Ishikawa (cell line): Measurements from ENCODE around the gene GLIS2.

Source experiments
- CEBPB ChIP-seq: IDR thresholded peaks from 2 replicates; pipeline ENCODE4 v1.6.1; 2012
- CREB1 ChIP-seq: IDR thresholded peaks from 2 replicates; pipeline ENCODE4 v1.6.1; 2012; ENCODE audit warnings: low read depth
- EGR1 ChIP-seq: IDR thresholded peaks from 2 replicates; pipeline ENCODE4 v1.6.1; 2012
- EP300 ChIP-seq: IDR thresholded peaks from 2 replicates; pipeline ENCODE4 v1.6.1; 2012; ENCODE audit warnings: borderline replicate concordance
- FOXM1 ChIP-seq: IDR thresholded peaks from 2 replicates; pipeline ENCODE4 v1.6.1; 2012; ENCODE audit warnings: low read depth, borderline replicate concordance
- MAX ChIP-seq: IDR thresholded peaks from 2 replicates; pipeline ENCODE4 v1.6.1; 2012
- NFIC ChIP-seq: IDR thresholded peaks from 2 replicates; pipeline ENCODE4 v1.6.1; 2012
- RAD21 ChIP-seq: IDR thresholded peaks from 2 replicates; pipeline ENCODE4 v1.6.1; 2012; ENCODE audit warnings: low read depth
- TAF1 ChIP-seq: IDR thresholded peaks from 2 replicates; pipeline ENCODE4 v1.6.1; 2012; ENCODE audit warnings: low read depth, mild to moderate bottlenecking
- TCF12 ChIP-seq: IDR thresholded peaks from 2 replicates; pipeline ENCODE4 v1.6.1; 2012; ENCODE audit warnings: low read depth
- TEAD4 ChIP-seq: IDR thresholded peaks from 2 replicates; pipeline ENCODE4 v1.6.1; 2012
- USF1 ChIP-seq: IDR thresholded peaks from 2 replicates; pipeline ENCODE4 v1.6.1; 2012
- YY1 ChIP-seq: IDR thresholded peaks from 2 replicates; pipeline ENCODE4 v1.6.1; 2012; ENCODE audit warnings: low read depth
- ZBTB7A ChIP-seq: IDR thresholded peaks from 2 replicates; pipeline ENCODE4 v1.6.1; 2012; ENCODE audit warnings: low read depth
- TF ChIP-seq, protein P1 (sequence below): IDR thresholded peaks from 2 replicates; pipeline ENCODE4 v1.6.1; 2012; ENCODE audit warnings: low read depth, mild to moderate bottlenecking

GLIS2 gene

GRCh38 chr16:4328046-4328781 is 12.3 kb downstream of the GLIS2 start:
- TF ChIP-seq RAD21 (no peak), EGR1 (no peak), TEAD4 (no peak), TCF12 (no peak), CEBPB (no peak), ZBTB7A (no peak), EP300 (no peak), CREB1 (no peak), USF1 (no peak), MAX (no peak), YY1 (no peak), NFIC (no peak), FOXM1 (no peak), TAF1 (no peak)
- TF ChIP-seq, protein P1, sequence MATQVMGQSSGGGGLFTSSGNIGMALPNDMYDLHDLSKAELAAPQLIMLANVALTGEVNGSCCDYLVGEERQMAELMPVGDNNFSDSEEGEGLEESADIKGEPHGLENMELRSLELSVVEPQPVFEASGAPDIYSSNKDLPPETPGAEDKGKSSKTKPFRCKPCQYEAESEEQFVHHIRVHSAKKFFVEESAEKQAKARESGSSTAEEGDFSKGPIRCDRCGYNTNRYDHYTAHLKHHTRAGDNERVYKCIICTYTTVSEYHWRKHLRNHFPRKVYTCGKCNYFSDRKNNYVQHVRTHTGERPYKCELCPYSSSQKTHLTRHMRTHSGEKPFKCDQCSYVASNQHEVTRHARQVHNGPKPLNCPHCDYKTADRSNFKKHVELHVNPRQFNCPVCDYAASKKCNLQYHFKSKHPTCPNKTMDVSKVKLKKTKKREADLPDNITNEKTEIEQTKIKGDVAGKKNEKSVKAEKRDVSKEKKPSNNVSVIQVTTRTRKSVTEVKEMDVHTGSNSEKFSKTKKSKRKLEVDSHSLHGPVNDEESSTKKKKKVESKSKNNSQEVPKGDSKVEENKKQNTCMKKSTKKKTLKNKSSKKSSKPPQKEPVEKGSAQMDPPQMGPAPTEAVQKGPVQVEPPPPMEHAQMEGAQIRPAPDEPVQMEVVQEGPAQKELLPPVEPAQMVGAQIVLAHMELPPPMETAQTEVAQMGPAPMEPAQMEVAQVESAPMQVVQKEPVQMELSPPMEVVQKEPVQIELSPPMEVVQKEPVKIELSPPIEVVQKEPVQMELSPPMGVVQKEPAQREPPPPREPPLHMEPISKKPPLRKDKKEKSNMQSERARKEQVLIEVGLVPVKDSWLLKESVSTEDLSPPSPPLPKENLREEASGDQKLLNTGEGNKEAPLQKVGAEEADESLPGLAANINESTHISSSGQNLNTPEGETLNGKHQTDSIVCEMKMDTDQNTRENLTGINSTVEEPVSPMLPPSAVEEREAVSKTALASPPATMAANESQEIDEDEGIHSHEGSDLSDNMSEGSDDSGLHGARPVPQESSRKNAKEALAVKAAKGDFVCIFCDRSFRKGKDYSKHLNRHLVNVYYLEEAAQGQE, result no peak

DNA sequence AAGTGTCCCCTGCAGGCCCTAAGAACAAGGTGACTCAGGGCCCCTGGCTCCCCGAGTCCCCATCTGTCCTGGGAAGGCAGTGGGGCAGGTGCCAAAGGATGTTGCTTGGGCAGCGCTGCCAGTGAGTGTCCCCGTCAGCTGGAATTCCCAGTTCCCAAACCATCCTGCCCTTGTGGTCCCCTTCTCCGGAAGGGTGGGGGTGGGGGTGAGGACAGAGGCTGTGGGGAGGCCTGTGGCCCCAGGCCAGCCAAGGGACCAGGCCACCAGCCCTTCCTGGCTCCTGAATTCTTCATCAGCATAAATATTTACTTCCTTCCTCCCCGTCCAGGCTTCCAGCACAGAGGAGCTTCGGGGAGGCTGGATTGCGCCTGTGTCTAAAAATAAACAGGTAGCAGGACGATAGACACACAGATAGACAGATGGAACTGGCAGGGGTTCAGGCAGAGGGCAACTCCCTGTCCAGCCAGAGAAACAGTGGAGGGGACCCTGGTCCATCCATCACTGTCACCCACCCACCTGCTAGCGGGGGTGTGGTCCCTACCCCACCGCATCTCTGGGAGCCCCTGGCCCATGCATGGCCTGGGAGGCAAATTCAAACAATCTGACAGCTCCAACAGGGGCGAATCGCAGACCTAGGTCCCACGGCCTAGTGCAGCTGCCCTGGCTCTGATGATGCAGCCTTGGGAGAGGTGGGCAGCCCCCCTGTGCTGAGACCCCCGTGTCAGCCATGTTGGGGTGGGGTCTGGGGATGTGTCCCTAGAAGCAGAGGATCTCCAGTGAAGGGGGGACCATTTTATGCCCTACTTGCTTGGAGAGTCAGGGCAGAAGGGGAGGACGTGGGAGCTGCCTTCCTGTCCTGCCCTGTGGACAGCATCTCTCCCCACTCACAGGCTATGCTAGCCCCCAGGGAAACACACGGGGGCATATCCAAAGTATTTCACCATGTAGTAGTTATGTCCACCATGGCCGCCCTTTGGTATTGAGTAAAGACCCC is 13.2 kb downstream of the GLIS2 start:
- TF ChIP-seq CEBPB, result no peak
- no peak for TF ChIP-seq EP300
- no peak for TF ChIP-seq RAD21
- no peak for TF ChIP-seq TCF12
- TF ChIP-seq FOXM1, result no peak
- TF ChIP-seq NFIC, result no peak
- TF ChIP-seq YY1, result no peak
- TF ChIP-seq EGR1, result no peak
- no peak for TF ChIP-seq TAF1
- TF ChIP-seq, protein P1, result no peak
- no peak for TF ChIP-seq CREB1

- peak; percentile 89 for TF ChIP-seq RAD21
- no peak for TF ChIP-seq EP300
These were observed 14.5 kb downstream of the GLIS2 start for GRCh38 chr16:4330277-4330874.

GRCh38 chr16:4332083-4332482 is 16.2 kb downstream of the GLIS2 start:
- no peak for TF ChIP-seq USF1
- TF ChIP-seq ZBTB7A, result no peak
- no peak for TF ChIP-seq TCF12
- no peak for TF ChIP-seq NFIC
- no peak for TF ChIP-seq TAF1

DNA sequence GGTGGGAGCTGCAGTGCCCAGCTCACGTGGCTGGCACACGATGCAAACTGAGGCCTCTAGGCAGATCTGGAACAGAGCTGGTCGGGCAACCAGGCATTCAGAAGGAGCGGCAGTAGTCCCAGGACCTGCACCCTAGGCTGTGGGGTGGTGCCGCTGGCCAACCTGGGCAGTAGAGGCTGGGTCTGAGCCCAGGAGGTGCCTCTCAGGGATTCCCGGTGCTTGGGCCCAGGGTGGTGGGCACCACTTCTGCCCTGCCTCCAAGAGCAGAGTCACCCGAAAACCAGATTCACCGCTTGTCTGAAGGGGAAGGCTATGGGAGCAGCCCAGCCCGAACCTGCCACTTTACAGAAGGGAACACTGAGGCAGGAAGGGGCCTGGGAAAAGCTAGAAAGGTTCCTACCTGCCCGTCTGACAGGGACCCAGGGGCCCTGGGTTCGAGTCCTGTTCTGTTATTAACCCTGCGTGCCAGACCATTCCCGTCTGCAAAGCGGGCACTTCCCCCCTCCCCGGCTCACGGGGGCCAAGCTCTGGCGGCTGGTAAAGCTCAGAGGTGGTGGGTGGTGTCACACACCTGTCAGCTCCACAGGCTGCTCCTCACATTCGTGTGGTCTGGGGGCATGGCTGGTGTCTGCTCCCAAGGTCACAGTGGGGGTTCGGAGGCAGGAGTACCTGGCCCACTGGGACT is 16.9 kb downstream of the GLIS2 start:
- TF ChIP-seq YY1 (no peak), TEAD4 (no peak)
- TF ChIP-seq, protein P1, result no peak
